T-helper 2 cell (primary cell): ENCODE data around the gene FAM174B.

ENCODE experiments used
- DNase-seq, 5 experiments: peaks; one replicate each; pipeline versions ENCODE4 v3.0.0 to v3.0.0-alpha.2; 2012 to 2022

FAM174B gene

DNA sequence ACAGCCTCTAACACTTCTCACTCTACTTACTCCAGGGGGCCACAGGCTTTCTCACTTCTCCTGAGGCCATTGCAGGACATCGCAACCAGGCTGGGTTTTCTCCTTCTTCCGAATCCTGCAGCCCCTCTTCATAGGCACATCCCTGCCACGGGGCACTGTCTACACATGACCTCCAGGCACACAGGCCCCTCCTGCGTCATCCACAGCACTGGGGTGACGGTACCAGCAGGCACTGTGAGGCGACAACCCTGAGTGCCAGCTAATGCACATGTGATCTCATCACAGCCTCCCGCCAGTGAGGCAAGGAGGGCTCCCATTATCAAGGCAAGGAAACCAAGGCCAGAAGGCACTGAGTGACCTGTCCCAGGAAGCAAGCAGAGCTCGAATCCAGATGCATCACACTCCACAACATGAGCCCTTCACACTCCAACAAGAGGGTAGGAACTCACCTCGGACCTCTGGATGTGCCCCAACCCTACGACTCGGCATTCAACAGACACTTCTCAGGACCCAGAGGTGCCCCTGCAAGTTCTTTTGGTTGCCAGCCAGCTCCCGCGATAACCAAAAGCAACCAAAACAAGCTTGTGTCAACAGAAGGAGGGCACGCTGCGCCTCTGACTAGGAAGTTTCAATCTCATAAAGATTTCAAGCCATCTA, 16.7 kb downstream of the FAM174B start:
- DNase-seq: no peak

DNA sequence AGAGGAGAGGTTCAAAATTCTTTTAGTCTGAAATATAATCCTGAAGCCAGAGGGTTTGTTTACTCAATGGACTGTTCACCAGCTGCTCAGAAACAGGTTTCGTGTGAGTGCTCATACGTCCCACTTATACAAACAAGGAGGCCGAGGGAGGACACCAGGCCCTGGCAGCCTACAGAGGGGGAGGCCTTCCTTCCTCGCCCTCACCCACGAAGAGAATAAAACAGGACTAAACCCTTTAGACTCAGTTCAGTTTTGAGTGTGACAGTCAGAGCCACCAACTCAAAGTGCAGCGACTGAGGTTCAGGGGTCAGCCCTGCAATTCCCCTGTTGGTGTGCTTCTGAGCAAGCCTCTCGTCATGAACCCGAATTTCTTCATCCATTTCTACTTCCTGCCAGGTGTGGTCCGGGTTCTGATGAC, 17.3 kb downstream of the FAM174B start:
- DNase-seq: no peak

- no peak for DNase-seq
Measured at GRCh38 chr15:92637626-92638025, 17.9 kb downstream of the FAM174B start.

GRCh38 chr15:92636908-92637481, 18.6 kb downstream of the FAM174B start:
- no peak for DNase-seq

- DNase-seq: no peak
Measured at GRCh38 chr15:92636401-92636907, 19.1 kb downstream of the FAM174B start.

- DNase-seq: no peak
Measured at GRCh38 chr15:92634671-92635201, 20.8 kb downstream of the FAM174B start.

GRCh38 chr15:92634060-92634459, 21.5 kb downstream of the FAM174B start:
- no peak for DNase-seq

GRCh38 chr15:92633418-92633817, 22.2 kb downstream of the FAM174B start:
- no peak for DNase-seq

DNA sequence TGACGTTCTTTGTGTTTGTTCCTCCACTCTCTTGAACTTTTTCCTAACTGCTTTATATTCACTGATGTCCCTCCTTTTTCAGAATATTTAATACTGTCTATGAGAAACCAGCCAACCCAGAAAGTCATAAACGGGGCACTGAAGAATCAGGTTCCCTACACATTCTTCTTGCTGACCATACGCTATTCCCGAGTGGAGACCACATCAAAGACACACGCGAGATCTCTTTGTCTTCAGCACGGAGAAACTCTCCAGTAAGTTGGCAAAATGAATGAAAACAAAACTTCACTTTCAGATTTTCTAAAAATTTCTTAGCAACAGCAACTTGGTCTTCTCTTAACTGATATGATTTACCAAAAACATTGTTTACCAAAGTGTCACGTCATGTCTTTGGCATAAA, 22.6 kb downstream of the FAM174B start:
- no peak for DNase-seq

- no peak for DNase-seq
Measured at GRCh38 chr15:92631721-92632120, 23.9 kb downstream of the FAM174B start.

DNA sequence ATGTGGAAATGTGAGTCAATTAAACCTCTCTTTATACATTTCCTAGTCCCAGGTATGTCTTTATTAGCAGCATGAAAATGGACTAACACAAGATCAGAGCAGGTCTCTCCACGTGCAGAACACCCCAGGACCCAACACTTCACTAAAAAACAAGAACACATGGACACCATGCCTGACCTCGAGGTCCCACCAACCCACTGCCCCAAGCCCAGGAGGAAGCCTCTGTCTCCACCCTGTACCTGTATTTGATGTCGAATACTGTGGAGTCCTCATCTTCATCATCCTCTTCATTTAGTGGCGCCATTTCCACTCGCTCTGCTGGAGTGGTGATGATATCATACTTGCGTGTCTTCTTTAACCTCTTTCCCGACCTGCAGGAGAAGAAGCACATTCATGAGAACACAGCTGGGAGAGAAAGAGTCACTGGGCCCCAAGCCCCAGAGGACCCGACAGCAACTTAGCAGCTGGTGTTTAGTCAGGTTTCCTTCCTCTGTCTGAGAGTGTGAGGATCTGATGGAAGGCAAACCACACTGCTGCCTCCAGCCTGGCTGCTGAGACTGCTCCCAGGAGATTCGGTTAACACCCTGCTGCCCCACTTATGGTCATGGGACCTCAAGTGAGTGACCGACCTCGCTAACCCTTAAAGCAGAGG, 25.5 kb downstream of the FAM174B start:
- peak in 1 of 5 experiments; percentile 36 for DNase-seq

- no peak for DNase-seq
Measured at GRCh38 chr15:92629276-92629974, 26.1 kb downstream of the FAM174B start.

DNA sequence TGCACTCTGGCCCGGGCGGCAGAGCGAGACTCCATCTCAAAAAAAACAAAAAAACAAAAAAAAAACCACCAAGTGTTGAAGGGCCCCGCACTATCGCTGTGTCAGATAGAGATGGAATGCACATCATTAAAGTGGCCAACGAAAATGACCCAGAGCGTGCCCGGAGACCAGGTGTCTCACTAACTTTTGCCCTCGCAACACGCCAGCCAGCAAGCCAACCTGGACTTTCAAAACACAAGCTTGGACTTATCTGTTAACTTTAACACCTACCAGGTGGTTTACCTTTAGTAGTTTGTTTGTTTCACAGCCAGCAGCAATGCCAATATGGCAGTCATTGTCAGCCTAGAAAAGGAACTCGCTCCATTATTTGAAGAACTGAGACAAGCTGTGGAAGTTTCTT, 28.6 kb downstream of the FAM174B start:
- no peak for DNase-seq

DNA sequence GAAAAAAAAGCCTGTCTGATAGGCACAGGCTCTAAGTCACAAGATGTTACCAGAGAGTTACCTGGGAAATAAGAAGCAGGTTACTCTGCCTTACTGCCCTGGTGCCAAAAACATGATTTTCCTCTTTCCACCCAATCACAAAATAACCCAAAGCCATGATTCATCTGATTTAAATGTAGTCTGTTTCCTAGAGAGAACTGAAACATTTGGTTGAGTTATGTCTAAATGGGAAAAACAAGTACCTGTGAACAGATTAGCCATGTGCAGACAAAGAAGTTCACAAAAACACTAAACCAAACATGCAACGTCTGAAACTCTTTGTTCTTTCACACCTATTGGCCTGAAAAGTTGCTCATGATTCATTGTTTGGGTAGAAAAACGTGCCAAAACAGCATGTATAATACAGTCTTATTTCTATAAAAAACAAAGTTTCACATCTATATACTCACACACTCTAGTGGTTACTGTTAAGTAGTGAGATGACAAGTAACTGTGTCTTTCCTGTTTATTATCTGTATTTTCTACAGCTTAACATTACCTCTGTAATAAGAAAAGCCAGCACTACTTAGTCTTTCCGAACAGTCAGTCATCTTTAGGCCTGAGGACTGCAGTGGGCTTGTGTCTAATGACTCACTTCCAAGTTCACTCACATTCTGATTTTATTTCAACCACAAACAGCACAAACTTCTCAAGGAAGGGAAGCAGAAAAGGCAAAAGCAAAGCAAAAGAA, 30.2 kb downstream of the FAM174B start:
- DNase-seq: peak in 1 of 5 experiments; percentile 90

- no peak for DNase-seq
Measured at GRCh38 chr15:92624401-92624991, 31.1 kb downstream of the FAM174B start.

- no peak for DNase-seq
Measured at GRCh38 chr15:92623435-92623834, 32.1 kb downstream of the FAM174B start.

GRCh38 chr15:92621972-92622533, 33.5 kb downstream of the FAM174B start:
- DNase-seq: no peak

- no peak for DNase-seq
Measured at GRCh38 chr15:92620991-92621390, 34.6 kb downstream of the FAM174B start.

DNA sequence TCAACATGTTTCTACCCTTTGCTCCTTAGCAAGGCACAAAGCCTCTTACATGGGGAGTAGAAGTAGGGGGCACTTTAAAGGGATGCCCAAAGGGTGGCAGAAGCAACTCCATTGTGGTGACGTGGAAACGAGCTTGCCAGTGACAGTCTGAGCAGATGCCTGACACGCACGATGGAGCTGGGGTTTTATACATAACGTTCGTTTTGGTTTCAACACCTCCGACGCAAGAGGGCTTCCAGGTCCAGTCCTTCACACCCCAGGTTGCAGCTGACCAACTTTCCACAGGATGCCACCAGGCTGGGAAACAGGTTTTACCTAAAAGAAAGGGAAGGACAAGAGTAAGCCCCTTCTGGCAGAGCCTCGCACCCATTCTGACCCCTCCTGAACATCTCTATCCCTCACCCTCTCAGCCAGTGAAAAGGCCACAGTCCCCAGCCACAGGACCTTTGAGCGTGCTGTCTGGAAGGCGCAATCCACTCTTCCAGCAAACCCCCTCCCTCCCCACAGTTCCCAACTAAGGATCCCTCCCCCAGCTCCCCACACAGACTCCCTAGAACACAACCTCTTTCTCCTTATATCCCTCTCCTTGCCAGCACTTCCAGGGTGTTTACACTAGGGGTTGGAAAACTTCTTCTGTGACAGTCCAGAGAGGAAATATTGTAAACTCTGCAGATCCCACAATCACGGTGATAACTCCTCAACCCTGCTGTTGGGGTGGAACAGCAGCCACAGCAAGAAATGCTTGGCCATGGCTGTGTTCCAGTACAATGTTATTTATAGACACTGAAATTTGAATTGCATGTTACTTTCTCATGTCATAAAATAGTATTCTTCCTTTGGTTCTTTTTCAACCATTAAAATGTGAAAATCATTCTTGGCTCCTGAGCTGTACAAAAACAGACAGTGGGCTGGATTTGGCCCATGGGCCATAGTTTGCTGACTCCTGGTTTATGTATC, 36.2 kb downstream of the FAM174B start:
- DNase-seq: no peak
